GM12865 (cell line): ENCODE measurements around the gene KCTD14.
"Not testable (repeated sequence)": the region's sequence is repeated elsewhere in the genome, so short reads cannot be mapped to it uniquely, and the experiment has no call there.

Source experiments
- DNase-seq: peaks from one replicate; pipeline ENCODE4 v3.0.0; 2010; ENCODE audit warnings: low read depth
- H3K4me3 ChIP-seq: 2 replicates; pipeline ENCODE4 v1.5.1; 2011; ENCODE audit warnings: mild to moderate bottlenecking, low read depth, low read length, control low read depth
- CTCF ChIP-seq: IDR thresholded peaks from 2 replicates; pipeline ENCODE4 v1.5.1; 2011; ENCODE audit warnings: low read length, control low read depth, low read depth, inconsistent platforms; ENCODE audit not compliant: insufficient read depth; ENCODE audit errors: missing control alignments

KCTD14 gene

GRCh38 chr11:78046486-78046854 is 23.4 kb upstream of the KCTD14 start:
- no peak overlapping the region for H3K4me3 ChIP-seq
- no peak for TF ChIP-seq CTCF
- DNase-seq, result no peak

GRCh38 chr11:78045851-78046485 is 22.9 kb upstream of the KCTD14 start:
- peak; percentile 98 for TF ChIP-seq CTCF
- H3K4me3 ChIP-seq, result peak overlapping the region; percentile 2; the same call in 1 of the 2 replicates
- DNase-seq, result peak; percentile 65

GRCh38 chr11:78044706-78045105 is 21.6 kb upstream of the KCTD14 start:
- DNase-seq, result no peak
- TF ChIP-seq CTCF, result no peak
- H3K4me3 ChIP-seq, result no peak overlapping the region

- H3K4me3 ChIP-seq, result no peak overlapping the region
- no peak for TF ChIP-seq CTCF
- DNase-seq, result no peak
Observed at GRCh38 chr11:78041843-78042440, 18.9 kb upstream of the KCTD14 start.

- not testable (repeated sequence) for H3K4me3 ChIP-seq, DNase-seq
Observed at GRCh38 chr11:78041380-78041719, 18.3 kb upstream of the KCTD14 start.

- no peak overlapping the region for H3K4me3 ChIP-seq
- TF ChIP-seq CTCF, result no peak
- DNase-seq, result no peak
Observed at GRCh38 chr11:78040691-78041379, 17.8 kb upstream of the KCTD14 start.

- H3K4me3 ChIP-seq, result no peak overlapping the region
- peak; percentile 75 for DNase-seq
- TF ChIP-seq CTCF, result no peak
Observed at GRCh38 chr11:78039919-78040671, 17.0 kb upstream of the KCTD14 start.
